H1 (cell line): ENCODE measurements around the gene SOX6. TPM values are rescaled to one million over a fixed set of nuclear protein-coding genes. Genes with fewer than 3 reads are reported as not detected.

Experiments used
- CREB1 ChIP-seq: IDR thresholded peaks from 2 replicates; pipeline ENCODE4 v1.6.1; 2012; ENCODE audit warnings: inconsistent platforms
- GABPA ChIP-seq: IDR thresholded peaks from 2 replicates; pipeline ENCODE4 v1.6.1; 2011; ENCODE audit warnings: mild to moderate bottlenecking, low read length, moderate library complexity, borderline replicate concordance; ENCODE audit not compliant: insufficient read depth
- HDAC2 ChIP-seq, 2 experiments: fragments of 300-600 bp in 1 of 2; sonication (generic) in 1 of 2; IDR thresholded peaks; 2 replicates each; pipeline ENCODE4 v1.6.1; 2011 to 2012; ENCODE audit warnings: low read depth in 2 of 2, low read length in 2 of 2, mild to moderate bottlenecking in 2 of 2, moderate library complexity in 2 of 2, borderline replicate concordance in 1 of 2, inconsistent platforms in 1 of 2
- POU5F1 ChIP-seq: IDR thresholded peaks from 2 replicates; pipeline ENCODE4 v1.6.1; 2011; ENCODE audit warnings: low read depth, mild to moderate bottlenecking, low read length, moderate library complexity
- TEAD4 ChIP-seq: IDR thresholded peaks from 2 replicates; pipeline ENCODE4 v1.6.1; 2012; ENCODE audit warnings: low read depth, low read length, inconsistent platforms, mixed read lengths
- polyA plus RNA-seq, 7 experiments: library from polyadenylated mRNA; depleted of rRNA in 3 of 7; stranded (reverse) in 5 of 7; unstranded in 2 of 7; fragments of >200 nt in 5 of 7; fragments of 200-250 nt in 2 of 7; gene quantifications; 1 replicate in 5 of 7; 2 replicates in 1 of 7; 4 replicates in 1 of 7; pipeline versions ENCODE4 v1.2.1 to v1.2.3, GENCODE V29; 2011 to 2013; ENCODE audit warnings: missing spikeins in 2 of 7, mixed read lengths in 2 of 7
- total RNA-seq: library from RNA; stranded (reverse); fragmentation: NEBNext Ultra II Directional; extraction: Animal tissue kit (Norgen Biotek cat#: 25700); gene quantifications from 2 replicates; pipeline ENCODE4 v1.2.1, GENCODE V29; 2021
- TF ChIP-seq, protein P1 (sequence below): IDR thresholded peaks from 2 replicates; pipeline ENCODE4 v1.6.1; 2012; ENCODE audit warnings: inconsistent platforms

Gene SOX6
- total and polyA plus RNA-seq, 2 of the 8 experiments (the other 6 are each of a cell fraction or from before 2014, with no cell fraction given): 0.09 TPM; not detected in 1

- no peak for TF ChIP-seq POU5F1
- TF ChIP-seq TEAD4: no peak
- TF ChIP-seq, protein P1, sequence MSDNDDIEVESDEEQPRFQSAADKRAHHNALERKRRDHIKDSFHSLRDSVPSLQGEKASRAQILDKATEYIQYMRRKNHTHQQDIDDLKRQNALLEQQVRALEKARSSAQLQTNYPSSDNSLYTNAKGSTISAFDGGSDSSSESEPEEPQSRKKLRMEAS: no peak
- no peak for TF ChIP-seq HDAC2 (IDR thresholded peaks at IDR 0.05; ENCODE audit: borderline replicate concordance in 1 of 2, low read depth in 2 of 2, low read length in 2 of 2)
- TF ChIP-seq GABPA: no peak
- no peak for TF ChIP-seq CREB1
These were observed 19.6 kb downstream of the SOX6 start (continued) for GRCh38 chr11:16336721-16337120.
